B cell (primary cell): Measurements from ENCODE around the gene APLN. TPM values are rescaled to one million over a fixed set of nuclear protein-coding genes. Genes with fewer than 3 reads are reported as not detected.

Experiments
- ATAC-seq: fragments of 200-7000 bp; cut with Tn5 transposase; one replicate; pipeline ENCODE4 v1.10.0; 2021; ENCODE audit warnings: low read depth, mild to moderate bottlenecking, moderate number of reproducible peaks, moderate library complexity
- CTCF ChIA-PET: fragments of 350-600 bp; sonication (Branson Sonifier 250); formaldehyde crosslinking; loops from one replicate; lab custom pipeline; 2021; ENCODE audit warnings: antibody characterized with exemption, inconsistent platforms; lab: Charles Lee
- POLR2A ChIA-PET: fragments of 350-600 bp; sonication (Branson Sonifier 250); formaldehyde crosslinking; loops from one replicate; lab custom pipeline; 2021; ENCODE audit warnings: antibody characterized with exemption; lab: Charles Lee
- DNase-seq: peaks from one replicate; pipeline ENCODE4 v3.0.0; 2013
- H2AFZ ChIP-seq: 2 replicates; pipeline ENCODE4 v1.6.1; 2012; ENCODE audit warnings: mild to moderate bottlenecking, low read depth, low read length; ENCODE audit not compliant: insufficient read depth, poor library complexity, severe bottlenecking
- H3K27ac ChIP-seq, 2 donors: 1 replicate in 1 of 2; 2 replicates in 1 of 2; pipeline ENCODE4 v1.5.1; 2012 to 2013; ENCODE audit warnings: low read length in 2 of 2, mild to moderate bottlenecking in 2 of 2, moderate library complexity in 1 of 2
- H3K27me3 ChIP-seq, 4 experiments: fragments of 200-600 bp in 1 of 4; sonication (generic) in 1 of 4; replicated peaks in 1 of 4; 1 replicate in 2 of 4; 2 replicates in 2 of 4; pipeline versions ENCODE4 v1.6.1 to v1.7.0; 2013 to 2016; ENCODE audit warnings: low read length in 3 of 4, mild to moderate bottlenecking in 2 of 4, mixed read lengths in 1 of 4, moderate library complexity in 1 of 4; ENCODE audit not compliant: insufficient read depth in 4 of 4, control insufficient read depth in 3 of 4; ENCODE audit errors: control extremely low read depth in 1 of 4
- H3K36me3 ChIP-seq, 2 experiments: replicated peaks in 1 of 2; 1 replicate in 1 of 2; 2 replicates in 1 of 2; pipeline versions ENCODE4 v1.6.1 to v1.7.1; 2013; ENCODE audit warnings: low read length in 1 of 2; ENCODE audit not compliant: insufficient read depth in 2 of 2, control insufficient read depth in 1 of 2; ENCODE audit errors: control extremely low read depth in 1 of 2, extremely low read depth in 1 of 2
- H3K4me1 ChIP-seq, 2 donors: fragments of 200-600 bp in 1 of 2; sonication (generic) in 1 of 2; 1 replicate in 1 of 2; 2 replicates in 1 of 2; pipeline versions ENCODE4 v1.5.1 to v1.6.1; 2013 to 2017; ENCODE audit warnings: low read length in 2 of 2; ENCODE audit not compliant: control insufficient read depth in 2 of 2, insufficient read depth in 2 of 2
- H3K4me2 ChIP-seq: replicated peaks from 2 replicates; pipeline ENCODE3; 2012; ENCODE audit warnings: mild to moderate bottlenecking, low read depth, low read length; ENCODE audit not compliant: poor library complexity, severe bottlenecking
- H3K4me3 ChIP-seq, 5 experiments: fragments of 200-600 bp in 1 of 5; sonication (generic) in 1 of 5; 1 replicate in 3 of 5; 2 replicates in 2 of 5; pipeline versions ENCODE4 v1.5.1 to v1.7.0; 2011 to 2016; ENCODE audit warnings: low read length in 4 of 5, mild to moderate bottlenecking in 4 of 5, low read depth in 2 of 5, control low read depth in 1 of 5, moderate library complexity in 1 of 5; ENCODE audit not compliant: insufficient read depth in 1 of 5; ENCODE audit errors: control extremely low read depth in 1 of 5, extremely low read depth in 1 of 5
- H3K79me2 ChIP-seq: fragments of 200-600 bp; sonication (generic); one replicate; pipeline ENCODE4 v1.6.0; 2016; ENCODE audit warnings: low read length; ENCODE audit not compliant: control insufficient read depth, insufficient read depth
- H3K9ac ChIP-seq: fragments of 200-600 bp; sonication (generic); 2 replicates; pipeline ENCODE4 v1.6.1; 2017; ENCODE audit warnings: mild to moderate bottlenecking, low read length, moderate library complexity
- H3K9me3 ChIP-seq, 3 donors: one replicate each; pipeline versions ENCODE4 v1.6.1 to v1.7.1; 2013; ENCODE audit warnings: low read length in 2 of 3; ENCODE audit not compliant: control insufficient read depth in 2 of 3, insufficient read depth in 1 of 3; ENCODE audit errors: control extremely low read depth in 1 of 3
- H4K20me1 ChIP-seq: 2 replicates; pipeline ENCODE4 v1.6.0; 2012; ENCODE audit warnings: mild to moderate bottlenecking, low read length; ENCODE audit not compliant: insufficient read depth, control insufficient read depth, poor library complexity, severe bottlenecking
- H3K27ac Mint-ChIP-seq: one replicate; pipeline ENCODE4 v1.8.0; 2021; ENCODE audit warnings: mixed read lengths
- H3K27me3 Mint-ChIP-seq: one replicate; pipeline ENCODE4 v1.8.0; 2021; ENCODE audit warnings: mixed read lengths
- H3K4me1 Mint-ChIP-seq: one replicate; pipeline ENCODE4 v1.8.0; 2021; ENCODE audit warnings: mixed read lengths
- H3K4me3 Mint-ChIP-seq: one replicate; pipeline ENCODE4 v1.8.0; 2021; ENCODE audit warnings: mixed read lengths
- H3K9me3 Mint-ChIP-seq: one replicate; pipeline ENCODE4 v1.8.0; 2022; ENCODE audit warnings: mixed read lengths; ENCODE audit not compliant: insufficient read depth
- EZH2 ChIP-seq: IDR thresholded peaks from 2 replicates; pipeline ENCODE4 v1.6.1; 2012; ENCODE audit warnings: borderline replicate concordance, low read depth, mild to moderate bottlenecking, moderate library complexity, low read length; ENCODE audit not compliant: insufficient read depth, poor library complexity, severe bottlenecking
- WGBS: methylation state at CpG from one replicate; pipeline ENCODE4 v1.1.5; 2013; ENCODE audit warnings: missing lambda C conversion rate; ENCODE audit not compliant: insufficient coverage; 5-methylcytosine and 5-hydroxymethylcytosine counted together
- intact Hi-C: fragments of 100-400 bp; cut with micrococcal nuclease; formaldehyde crosslinking; loops from one replicate; pipeline ENCODE4 v1.10.0; 2022
- polyA plus RNA-seq: library from polyadenylated mRNA; depleted of rRNA; stranded (reverse); fragments of >200 nt; gene quantifications from 2 replicates; pipeline ENCODE4 v1.2.3, GENCODE V29; 2012
- total RNA-seq, 2 donors: library from RNA; stranded (reverse); fragments of 120-200 nt in 1 of 2; gene quantifications; 1 replicate in 1 of 2; 2 replicates in 1 of 2; pipeline versions ENCODE4 v1.2.3 to v1.2.4, GENCODE V29; 2013 to 2022
- TF ChIP-seq, protein P1 (sequence below): fragments of 200-600 bp; IDR thresholded peaks from one replicate; pipeline ENCODE4 v1.8.0; 2022; ENCODE audit warnings: antibody characterized with exemption, mild to moderate bottlenecking

APLN gene
- total and polyA plus RNA-seq, 2 donors (not counting 1 experiment from before 2014, with no cell fraction given): not detected

- H3K79me2 ChIP-seq: no peaks in the 10 kb centered on the region
- no peak overlapping the region for H3K4me2 ChIP-seq
- Mint-ChIP-seq H3K27ac (no peak overlapping the region), H3K4me3 (no peak overlapping the region), H3K9me3 (no peaks in the 10 kb centered on the region), H3K4me1 (no peaks in the 10 kb centered on the region), H3K27me3 (no peaks in the 10 kb centered on the region)
- H3K27ac ChIP-seq: no peak overlapping the region
- DNase-seq: no peak
- TF ChIP-seq EZH2: no peak
- TF ChIP-seq, protein P1, sequence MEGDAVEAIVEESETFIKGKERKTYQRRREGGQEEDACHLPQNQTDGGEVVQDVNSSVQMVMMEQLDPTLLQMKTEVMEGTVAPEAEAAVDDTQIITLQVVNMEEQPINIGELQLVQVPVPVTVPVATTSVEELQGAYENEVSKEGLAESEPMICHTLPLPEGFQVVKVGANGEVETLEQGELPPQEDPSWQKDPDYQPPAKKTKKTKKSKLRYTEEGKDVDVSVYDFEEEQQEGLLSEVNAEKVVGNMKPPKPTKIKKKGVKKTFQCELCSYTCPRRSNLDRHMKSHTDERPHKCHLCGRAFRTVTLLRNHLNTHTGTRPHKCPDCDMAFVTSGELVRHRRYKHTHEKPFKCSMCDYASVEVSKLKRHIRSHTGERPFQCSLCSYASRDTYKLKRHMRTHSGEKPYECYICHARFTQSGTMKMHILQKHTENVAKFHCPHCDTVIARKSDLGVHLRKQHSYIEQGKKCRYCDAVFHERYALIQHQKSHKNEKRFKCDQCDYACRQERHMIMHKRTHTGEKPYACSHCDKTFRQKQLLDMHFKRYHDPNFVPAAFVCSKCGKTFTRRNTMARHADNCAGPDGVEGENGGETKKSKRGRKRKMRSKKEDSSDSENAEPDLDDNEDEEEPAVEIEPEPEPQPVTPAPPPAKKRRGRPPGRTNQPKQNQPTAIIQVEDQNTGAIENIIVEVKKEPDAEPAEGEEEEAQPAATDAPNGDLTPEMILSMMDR: no peak
- no peaks in the 10 kb centered on the region for H4K20me1 ChIP-seq
- no peak overlapping the region for H3K4me3 ChIP-seq
- no peaks in the 10 kb centered on the region for H3K9me3 ChIP-seq
- no peaks in the 10 kb centered on the region for H3K36me3 ChIP-seq
- no peak for ATAC-seq
- no peak overlapping the region for H3K9ac ChIP-seq
- CTCF ChIA-PET: interaction anchor here (1.2 kb wide), 1 partner anchor 42 kb away, joined by 3 read pairs; no protein-coding TSS in a partner anchor
- POLR2A ChIA-PET: no interaction called here
- H3K27me3 ChIP-seq: no peaks in the 10 kb centered on the region
- 88% methylated on average over 4 of the region's 6 CpGs for WGBS
- no peak overlapping the region for H2AFZ ChIP-seq
- intact Hi-C loops: no loop called here
- no peaks in the 10 kb centered on the region for H3K4me1 ChIP-seq
Measured at GRCh38 chrX:129695535-129695934, 40.8 kb upstream of the APLN start.

GRCh38 chrX:129694805-129695204, 40.0 kb upstream of the APLN start:
- H3K4me1 Mint-ChIP-seq: no peaks in the 10 kb centered on the region
- ChIA-PET CTCF (interaction anchor here (1.2 kb wide), 1 partner anchor 41 kb away, joined by 3 read pairs; no protein-coding TSS in a partner anchor), POLR2A (no interaction called here)
- H3K9me3 Mint-ChIP-seq: no peaks in the 10 kb centered on the region
- intact Hi-C loops: no loop called here
- no peak for TF ChIP-seq EZH2
- TF ChIP-seq, protein P1: no peak
- H3K27me3 Mint-ChIP-seq: no peaks in the 10 kb centered on the region
- Histone ChIP-seq H3K36me3 (no peaks in the 10 kb centered on the region), H3K9me3 (no peaks in the 10 kb centered on the region), H3K4me3 (no peak overlapping the region), H3K4me1 (no peaks in the 10 kb centered on the region), H3K27me3 (no peaks in the 10 kb centered on the region), H3K4me2 (no peak overlapping the region), H3K79me2 (no peaks in the 10 kb centered on the region), H3K27ac (no peak overlapping the region), H4K20me1 (no peaks in the 10 kb centered on the region), H3K9ac (no peak overlapping the region), H2AFZ (no peak overlapping the region)
- H3K27ac Mint-ChIP-seq: no peak overlapping the region
- 91% methylated on average over 4 of the region's 5 CpGs for WGBS
- no peak for ATAC-seq
- H3K4me3 Mint-ChIP-seq: no peak overlapping the region
- no peak for DNase-seq
